ENCODE results near the gene YIPF7. TPM values are rescaled to one million over a fixed set of nuclear protein-coding genes. Genes with fewer than 3 reads are reported as not detected.

YIPF7 gene
- total RNA-seq, 4 donors from 2014 or later: not detected

DNA sequence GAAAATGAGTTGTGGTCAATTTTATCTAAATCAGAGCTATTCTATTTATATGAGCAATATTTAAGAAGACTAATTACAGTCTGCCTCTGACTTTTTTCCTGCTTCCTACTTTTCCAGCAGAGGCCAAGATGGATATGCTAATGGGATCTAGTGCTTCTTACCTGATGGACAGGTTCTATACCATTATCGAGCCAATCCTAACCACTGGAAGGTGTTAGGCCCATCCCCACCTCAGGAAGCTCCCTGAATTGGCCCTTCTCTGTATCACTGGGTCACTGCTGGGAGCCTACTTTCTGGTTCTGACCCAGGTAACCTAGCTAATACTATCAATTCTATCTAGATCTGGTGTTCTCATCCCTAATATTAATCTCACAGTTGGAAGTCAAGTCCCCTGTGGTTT is 577 bp upstream of the YIPF7 start:
- no peaks in the 10 kb centered on the region for H3K9me3 ChIP-seq
- intact Hi-C loops (cut with DNase I): no loop called here
- H3K27me3 ChIP-seq: no peaks in the 10 kb centered on the region
- no peak overlapping the region for H3K27ac ChIP-seq
- TF ChIP-seq POLR2A (IDR thresholded peaks at IDR 0.05): no peak
- TF ChIP-seq, protein P1, sequence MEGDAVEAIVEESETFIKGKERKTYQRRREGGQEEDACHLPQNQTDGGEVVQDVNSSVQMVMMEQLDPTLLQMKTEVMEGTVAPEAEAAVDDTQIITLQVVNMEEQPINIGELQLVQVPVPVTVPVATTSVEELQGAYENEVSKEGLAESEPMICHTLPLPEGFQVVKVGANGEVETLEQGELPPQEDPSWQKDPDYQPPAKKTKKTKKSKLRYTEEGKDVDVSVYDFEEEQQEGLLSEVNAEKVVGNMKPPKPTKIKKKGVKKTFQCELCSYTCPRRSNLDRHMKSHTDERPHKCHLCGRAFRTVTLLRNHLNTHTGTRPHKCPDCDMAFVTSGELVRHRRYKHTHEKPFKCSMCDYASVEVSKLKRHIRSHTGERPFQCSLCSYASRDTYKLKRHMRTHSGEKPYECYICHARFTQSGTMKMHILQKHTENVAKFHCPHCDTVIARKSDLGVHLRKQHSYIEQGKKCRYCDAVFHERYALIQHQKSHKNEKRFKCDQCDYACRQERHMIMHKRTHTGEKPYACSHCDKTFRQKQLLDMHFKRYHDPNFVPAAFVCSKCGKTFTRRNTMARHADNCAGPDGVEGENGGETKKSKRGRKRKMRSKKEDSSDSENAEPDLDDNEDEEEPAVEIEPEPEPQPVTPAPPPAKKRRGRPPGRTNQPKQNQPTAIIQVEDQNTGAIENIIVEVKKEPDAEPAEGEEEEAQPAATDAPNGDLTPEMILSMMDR (IDR thresholded peaks at IDR 0.05): no peak
- H3K4me3 ChIP-seq: no peak overlapping the region
- no peak for DNase-seq
- no peaks in the 10 kb centered on the region for H3K4me1 ChIP-seq
- 63 to 86% methylated on average over 1 of the region's 1 CpG for WGBS, 2 donors
- no peaks in the 10 kb centered on the region for H3K36me3 ChIP-seq

DNA sequence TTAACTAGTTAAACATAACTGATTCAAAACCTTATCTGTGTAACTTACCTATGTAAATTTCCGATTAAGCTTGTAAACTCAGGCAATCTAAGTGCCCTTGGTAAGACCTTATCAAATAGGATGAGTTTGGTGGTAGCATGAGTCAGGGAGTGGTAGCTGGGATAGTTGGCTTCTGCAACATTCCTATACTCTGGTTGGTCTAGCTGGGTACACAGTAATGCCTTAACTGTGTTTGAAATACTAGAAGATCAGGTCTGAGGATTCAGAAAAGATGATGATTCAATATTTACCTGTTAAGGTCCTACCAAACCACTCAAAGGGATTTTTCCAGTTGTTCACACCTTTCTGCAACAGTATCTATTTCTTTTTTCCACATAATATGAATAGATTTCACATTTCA is 5.3 kb downstream of the YIPF7 start:
- no peaks in the 10 kb centered on the region for H3K4me1 ChIP-seq
- no peak overlapping the region for H3K27ac ChIP-seq
- no peaks in the 10 kb centered on the region for H3K36me3 ChIP-seq
- H3K9me3 ChIP-seq: peaks cover 0 to 7% (median 0%) of the 10 kb centered on the region in 3 donors
- H3K4me3 ChIP-seq: no peak overlapping the region
- WGBS, 2 donors: 69 to 73% methylated on average over 1 of the region's 1 CpG
- intact Hi-C loops (cut with DNase I): no loop called here
- TF ChIP-seq, protein P1 (IDR thresholded peaks at IDR 0.05): no peak
- no peak for TF ChIP-seq POLR2A (IDR thresholded peaks at IDR 0.05)
- DNase-seq: no peak
- no peaks in the 10 kb centered on the region for H3K27me3 ChIP-seq

DNA sequence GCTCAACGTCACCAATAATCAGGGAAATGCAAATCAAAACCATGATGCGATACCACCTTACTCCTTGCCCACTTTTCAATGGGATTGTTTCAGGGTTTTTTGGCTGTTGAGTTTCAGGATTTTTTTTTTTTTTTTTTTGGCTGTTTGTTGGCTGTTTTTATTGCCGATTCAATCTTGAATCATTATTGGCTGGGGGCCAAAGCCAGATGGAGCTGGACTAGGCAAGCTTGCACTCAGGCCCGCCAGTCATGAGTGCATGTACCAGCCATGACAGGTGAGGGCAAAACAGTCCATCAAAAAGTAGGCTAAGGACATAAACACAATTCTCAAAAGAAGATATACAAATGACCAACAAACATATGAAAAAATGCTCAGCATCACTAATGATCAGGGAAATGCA is 13.3 kb downstream of the YIPF7 start:
- H3K4me3 ChIP-seq: no peak overlapping the region
- intact Hi-C loops (cut with DNase I): no loop called here
- H3K27me3 ChIP-seq: no peaks in the 10 kb centered on the region
- no peaks in the 10 kb centered on the region for H3K4me1 ChIP-seq
- no peak overlapping the region for H3K27ac ChIP-seq
- DNase-seq: no peak
- no peak for TF ChIP-seq POLR2A (IDR thresholded peaks at IDR 0.05)
- TF ChIP-seq, protein P1 (IDR thresholded peaks at IDR 0.05): no peak
- no peaks in the 10 kb centered on the region for H3K36me3 ChIP-seq
- WGBS, 2 donors: 76 to 85% methylated on average over 3 to 4 of the region's 4 CpGs
- no peaks in the 10 kb centered on the region for H3K9me3 ChIP-seq

DNA sequence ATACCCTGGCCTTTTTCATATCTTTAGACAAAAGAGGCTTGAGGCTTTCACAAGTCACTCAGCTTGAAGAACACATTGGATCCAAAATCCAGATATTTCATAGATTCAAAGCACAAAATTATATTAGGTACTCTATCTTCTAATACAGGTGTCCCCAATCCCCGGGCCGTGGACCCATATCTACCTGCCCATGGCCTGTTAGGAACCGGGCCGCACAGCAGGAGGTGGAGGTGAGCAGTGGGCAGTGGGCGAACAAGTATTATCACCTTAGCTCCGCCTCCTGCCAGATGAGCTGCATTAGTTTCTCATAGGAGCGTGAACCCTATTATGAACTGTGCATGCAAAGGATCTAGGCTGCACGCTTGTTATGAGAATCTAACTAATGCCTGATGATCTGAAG is 18.7 kb downstream of the YIPF7 start:
- H3K9me3 ChIP-seq: no peaks in the 10 kb centered on the region
- 81 to 86% methylated on average over 6 to 8 of the region's 8 CpGs for WGBS, 2 donors
- TF ChIP-seq, protein P1 (IDR thresholded peaks at IDR 0.05): no peak
- TF ChIP-seq POLR2A (IDR thresholded peaks at IDR 0.05): no peak
- intact Hi-C loops (cut with DNase I): no loop called here
- H3K27me3 ChIP-seq: peaks cover 0 to 4% (median 0%) of the 10 kb centered on the region in 4 donors
- no peak overlapping the region for H3K27ac ChIP-seq
- no peak overlapping the region for H3K4me3 ChIP-seq
- no peak for DNase-seq
- H3K4me1 ChIP-seq: no peaks in the 10 kb centered on the region
- no peaks in the 10 kb centered on the region for H3K36me3 ChIP-seq

DNA sequence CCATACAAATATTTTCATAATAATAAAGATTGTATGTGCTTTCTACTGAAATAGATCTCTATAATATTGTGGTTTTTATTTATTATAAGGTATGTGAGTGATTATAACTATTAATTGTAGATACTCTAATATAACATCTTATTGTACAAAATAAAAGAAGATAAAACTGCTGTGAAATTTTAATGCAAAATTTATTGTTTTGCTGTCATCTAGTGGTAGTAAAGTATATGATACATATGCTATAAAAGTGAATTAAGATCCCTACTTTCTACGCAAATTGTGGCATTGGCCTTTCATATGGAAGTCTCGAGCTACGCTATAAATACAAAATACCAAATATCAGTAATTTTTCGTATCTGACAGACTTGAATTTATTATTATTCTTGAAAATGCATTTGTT is 19.3 kb downstream of the YIPF7 start:
- H3K4me1 ChIP-seq: no peaks in the 10 kb centered on the region
- peaks cover 0 to 4% (median 0%) of the 10 kb centered on the region in 4 donors for H3K27me3 ChIP-seq
- TF ChIP-seq, protein P1 (IDR thresholded peaks at IDR 0.05): no peak
- no peak for TF ChIP-seq POLR2A (IDR thresholded peaks at IDR 0.05)
- H3K27ac ChIP-seq: no peak overlapping the region
- 66% methylated on average over 4 of the region's 4 CpGs for WGBS, 2 donors
- intact Hi-C loops (cut with DNase I): no loop called here
- H3K4me3 ChIP-seq: no peak overlapping the region
- no peak for DNase-seq
- H3K9me3 ChIP-seq: no peaks in the 10 kb centered on the region
- no peaks in the 10 kb centered on the region for H3K36me3 ChIP-seq

Data from esophagus squamous epithelium (tissue), 5 donors.